Calu3 (cell line): ENCODE results near the gene BCAS3. TPM values are rescaled to one million over a fixed set of nuclear protein-coding genes. Genes with fewer than 3 reads are reported as not detected.

ENCODE experiments used
- BruUV-seq: library from RNA; stranded (reverse); fragments of 400-500 nt; replicated peaks from 2 replicates; lab custom pipeline; 2021; lab: Mats Ljungman, UMichigan
- CTCF ChIA-PET: fragments of 300-600 bp; sonication (Branson Sonifier 250); formaldehyde crosslinking; loops from one replicate; lab custom pipeline; 2022; ENCODE audit warnings: antibody characterized with exemption; lab: Charles Lee
- DNase-seq: peaks from one replicate; pipeline ENCODE4 v3.0.0; 2022
- H3K27ac Mint-ChIP-seq: one replicate; pipeline ENCODE4 v1.8.0; 2022; ENCODE audit warnings: mixed read lengths; ENCODE audit not compliant: unreplicated experiment
- H3K27me3 Mint-ChIP-seq: one replicate; pipeline ENCODE4 v1.8.0; 2022; ENCODE audit warnings: mixed read lengths; ENCODE audit not compliant: unreplicated experiment
- H3K36me3 Mint-ChIP-seq: one replicate; pipeline ENCODE4 v1.8.0; 2022; ENCODE audit warnings: mild to moderate bottlenecking, moderate library complexity, mixed read lengths; ENCODE audit not compliant: insufficient read depth, unreplicated experiment
- H3K4me1 Mint-ChIP-seq: one replicate; pipeline ENCODE4 v1.8.0; 2022; ENCODE audit warnings: mild to moderate bottlenecking, low read depth, mixed read lengths; ENCODE audit not compliant: unreplicated experiment
- H3K4me3 Mint-ChIP-seq: one replicate; pipeline ENCODE4 v1.8.0; 2022; ENCODE audit warnings: mild to moderate bottlenecking, low read depth, moderate library complexity, mixed read lengths; ENCODE audit not compliant: unreplicated experiment
- H3K9me3 Mint-ChIP-seq: one replicate; pipeline ENCODE4 v1.8.0; 2022; ENCODE audit warnings: low read depth, mixed read lengths; ENCODE audit not compliant: unreplicated experiment
- CTCF ChIP-seq: fragments of 200-600 bp; IDR thresholded peaks from one replicate; pipeline ENCODE4 v1.8.0; 2022; ENCODE audit warnings: antibody characterized with exemption; ENCODE audit not compliant: unreplicated experiment
- intact Hi-C: fragments of 100-400 bp; cut with micrococcal nuclease; formaldehyde crosslinking; loops from one replicate; pipeline ENCODE4 v1.10.0; 2022; ENCODE audit not compliant: unreplicated experiment
- total RNA-seq: library from RNA; stranded (reverse); gene quantifications from 2 replicates; pipeline ENCODE4 v1.2.3, GENCODE V29; 2022

The BCAS3 gene
- total RNA-seq, 1 experiment from 2014 or later: 10.9 TPM

DNA sequence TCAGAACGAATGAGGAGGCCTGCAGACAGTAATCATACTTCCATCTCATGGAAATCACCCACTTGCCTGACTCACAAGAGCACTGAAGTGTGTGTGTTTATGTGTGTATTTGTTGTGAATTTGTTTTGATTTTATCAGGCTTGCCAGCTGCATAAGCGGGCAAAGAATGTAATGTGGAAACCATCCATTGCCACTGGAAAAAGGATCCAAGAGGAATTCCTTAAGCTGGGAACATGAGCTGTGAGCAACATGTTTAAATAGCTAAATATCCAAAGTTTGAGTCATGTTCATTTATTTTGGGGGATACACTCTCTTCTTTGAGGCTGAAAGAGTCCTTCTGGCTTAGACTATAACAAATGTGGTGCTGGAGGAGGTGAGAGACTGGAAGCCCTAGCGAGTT lies 523.6 kb downstream of the BCAS3 start:
- H3K36me3 Mint-ChIP-seq: no peaks in the 10 kb centered on the region
- H3K27me3 Mint-ChIP-seq: no peaks in the 10 kb centered on the region
- no peaks in the 10 kb centered on the region for H3K9me3 Mint-ChIP-seq
- H3K27ac Mint-ChIP-seq: no peak overlapping the region
- H3K4me1 Mint-ChIP-seq: no peaks in the 10 kb centered on the region
- CTCF ChIA-PET: no interaction called here
- DNase-seq: no peak
- intact Hi-C loops: no loop called here
- H3K4me3 Mint-ChIP-seq: no peak overlapping the region
- no TSS peak for BruUV-seq
- no peak for TF ChIP-seq CTCF

DNA sequence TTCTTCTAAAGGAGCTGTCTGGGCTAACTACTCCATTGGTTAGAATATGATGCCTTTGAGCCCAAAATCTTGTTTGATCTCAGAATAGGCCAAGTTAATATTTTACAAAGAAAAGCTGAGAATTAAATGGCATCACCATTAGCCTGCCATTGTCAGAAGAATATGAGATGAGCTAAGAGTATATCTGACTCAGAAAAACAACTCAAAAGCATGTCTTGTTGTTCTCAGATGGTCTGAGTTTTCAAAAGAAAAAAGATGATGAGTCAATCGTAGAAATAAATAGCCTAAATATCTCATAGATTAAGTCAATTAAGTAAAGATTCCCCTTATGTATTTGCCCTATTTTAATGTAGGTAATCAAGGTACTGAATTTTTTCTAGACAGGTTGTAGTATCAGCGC lies 524.9 kb downstream of the BCAS3 start:
- CTCF ChIA-PET: no interaction called here
- Mint-ChIP-seq H3K4me1 (no peaks in the 10 kb centered on the region), H3K27me3 (no peaks in the 10 kb centered on the region), H3K9me3 (no peaks in the 10 kb centered on the region), H3K27ac (no peak overlapping the region), H3K4me3 (no peak overlapping the region), H3K36me3 (no peaks in the 10 kb centered on the region)
- no TSS peak for BruUV-seq
- intact Hi-C loops: no loop called here
- no peak for DNase-seq
- TF ChIP-seq CTCF: no peak

- H3K36me3 Mint-ChIP-seq: no peaks in the 10 kb centered on the region
- BruUV-seq: no TSS peak
- H3K27me3 Mint-ChIP-seq: no peaks in the 10 kb centered on the region
- intact Hi-C loops: no loop called here
- no peak overlapping the region for H3K4me3 Mint-ChIP-seq
- DNase-seq: no peak
- no peak overlapping the region for H3K27ac Mint-ChIP-seq
- no peaks in the 10 kb centered on the region for H3K9me3 Mint-ChIP-seq
- no peak for TF ChIP-seq CTCF
- H3K4me1 Mint-ChIP-seq: peaks cover 7% of the 10 kb centered on the region
- CTCF ChIA-PET: no interaction called here
Observed at GRCh38 chr17:61203671-61204131, 526.0 kb downstream of the BCAS3 start.

DNA sequence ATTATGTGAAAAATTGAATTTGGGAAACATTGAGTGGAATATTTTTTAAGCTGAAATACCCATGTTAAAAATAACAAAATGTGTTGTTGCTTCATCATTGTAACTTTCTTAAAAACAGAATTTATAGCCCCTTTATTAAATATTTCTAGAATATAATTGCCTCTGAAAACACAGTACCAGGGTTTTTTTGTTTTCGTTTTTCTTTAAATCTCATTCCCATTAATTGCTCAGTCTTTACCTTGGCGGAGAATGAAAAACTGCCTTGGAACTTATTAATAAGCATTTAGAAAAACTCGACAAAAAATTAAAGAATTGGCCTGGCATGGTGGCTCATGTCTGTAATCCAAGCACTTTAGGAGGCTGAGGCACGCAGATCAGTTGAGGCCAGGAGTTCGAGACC lies 526.8 kb downstream of the BCAS3 start:
- DNase-seq: no peak
- intact Hi-C loops: no loop called here
- no peaks in the 10 kb centered on the region for H3K36me3 Mint-ChIP-seq
- H3K4me1 Mint-ChIP-seq: peaks cover 9% of the 10 kb centered on the region
- H3K27me3 Mint-ChIP-seq: no peaks in the 10 kb centered on the region
- TF ChIP-seq CTCF: no peak
- CTCF ChIA-PET: no interaction called here
- no peak overlapping the region for H3K4me3 Mint-ChIP-seq
- no peaks in the 10 kb centered on the region for H3K9me3 Mint-ChIP-seq
- H3K27ac Mint-ChIP-seq: no peak overlapping the region
- no TSS peak for BruUV-seq
